Measurements from ENCODE around the gene RARG.

RARG gene

GRCh38 chr12:53244337-53244736 lies 12.3 kb upstream of the RARG start:
- no peak for DNase-seq (ENCODE audit: low read depth)

GRCh38 chr12:53241623-53242412 lies 9.8 kb upstream of the RARG start:
- no peak for DNase-seq (ENCODE audit: low read depth)

GRCh38 chr12:53239643-53240258 lies 7.7 kb upstream of the RARG start:
- no peak for DNase-seq (ENCODE audit: low read depth)

DNA sequence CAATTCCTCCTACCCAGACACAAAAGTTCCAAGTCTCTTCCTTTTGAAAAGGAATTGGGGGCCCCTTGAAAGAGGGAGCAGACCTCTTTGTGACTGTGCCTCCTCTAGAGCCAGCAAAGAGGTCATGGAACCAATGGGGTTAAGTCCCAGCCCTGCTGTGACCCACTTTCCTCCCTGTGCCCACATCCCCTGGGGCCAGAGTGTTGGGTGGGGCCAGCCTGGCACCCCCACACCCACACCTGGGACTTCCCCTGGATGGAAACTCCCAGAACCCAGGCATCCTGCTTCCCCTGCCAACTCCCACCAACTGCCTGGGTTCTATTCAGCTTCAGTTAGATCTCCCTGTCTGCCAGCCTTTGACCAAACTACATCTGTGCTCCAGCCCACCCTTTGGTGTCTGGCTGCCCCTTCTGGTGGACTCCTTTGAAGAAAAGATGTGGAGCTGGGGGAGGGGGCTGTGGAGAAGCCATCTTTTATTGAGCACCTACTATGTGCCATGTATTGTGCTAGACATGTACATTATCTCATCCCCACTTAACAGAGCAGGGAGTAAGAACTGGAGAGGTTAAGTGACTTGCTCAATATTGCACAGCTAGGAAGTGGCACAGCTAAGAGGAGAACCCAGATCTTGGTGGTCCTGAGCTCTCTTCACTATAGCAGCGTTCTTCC lies 4.6 kb upstream of the RARG start:
- DNase-seq (ENCODE audit: low read depth): no peak

- no peak for DNase-seq (ENCODE audit: low read depth)
Observed at GRCh38 chr12:53235742-53236442, 3.9 kb upstream of the RARG start.

DNA sequence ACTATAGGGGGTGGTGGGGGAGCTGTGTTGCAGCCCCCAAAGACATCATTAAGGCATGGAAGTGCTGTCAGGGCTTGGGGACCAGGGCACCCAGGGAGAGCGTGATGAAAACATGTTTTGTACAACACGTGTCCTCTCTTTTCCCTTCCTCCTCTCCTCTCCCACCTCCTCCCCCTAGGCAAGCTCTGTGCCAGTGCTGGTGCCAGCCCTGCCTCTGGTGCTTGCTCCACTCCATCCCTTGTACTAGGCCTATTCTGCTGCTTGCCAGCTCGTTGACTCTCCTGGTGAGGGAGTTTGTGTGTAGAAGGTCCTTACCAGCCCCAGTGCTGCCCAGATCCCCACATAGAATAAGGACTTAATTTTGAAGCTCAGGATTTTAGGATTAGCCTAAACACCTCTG lies 3.2 kb upstream of the RARG start:
- no peak for DNase-seq (ENCODE audit: low read depth)

- no peak for DNase-seq (ENCODE audit: low read depth)
Observed at GRCh38 chr12:53234271-53234914, 2.4 kb upstream of the RARG start.

- no peak for DNase-seq (ENCODE audit: low read depth)
Observed at GRCh38 chr12:53233671-53234121, 1.7 kb upstream of the RARG start.

GRCh38 chr12:53232646-53233461 lies 845 bp upstream of the RARG start:
- DNase-seq (ENCODE audit: low read depth): no peak

- no peak for DNase-seq (ENCODE audit: low read depth)
Observed at GRCh38 chr12:53231671-53231920, 413 bp downstream of the RARG start.

- DNase-seq (ENCODE audit: low read depth): no peak
Observed at GRCh38 chr12:53230108-53230845, 1.7 kb downstream of the RARG start.

DNA sequence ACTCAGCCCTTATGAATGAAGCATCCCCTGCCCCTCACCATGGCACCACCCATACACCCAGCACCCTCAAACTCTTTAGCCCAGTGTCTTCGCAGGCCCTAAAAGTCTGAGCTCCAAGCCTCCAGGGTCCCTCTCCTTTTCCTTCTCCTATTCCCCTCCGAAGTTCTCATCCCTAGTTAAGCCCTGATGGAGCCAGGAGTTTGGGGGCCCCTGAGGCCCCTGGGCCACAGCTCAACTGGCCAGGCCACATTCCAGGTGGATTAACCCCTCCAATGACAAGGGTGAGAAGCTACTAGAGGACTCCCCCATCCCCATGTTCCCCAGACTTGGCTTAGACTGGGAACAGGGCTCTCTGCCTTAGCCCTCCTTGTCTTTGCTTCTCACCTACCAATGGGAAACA lies 2.6 kb downstream of the RARG start:
- no peak for DNase-seq (ENCODE audit: low read depth)

DNA sequence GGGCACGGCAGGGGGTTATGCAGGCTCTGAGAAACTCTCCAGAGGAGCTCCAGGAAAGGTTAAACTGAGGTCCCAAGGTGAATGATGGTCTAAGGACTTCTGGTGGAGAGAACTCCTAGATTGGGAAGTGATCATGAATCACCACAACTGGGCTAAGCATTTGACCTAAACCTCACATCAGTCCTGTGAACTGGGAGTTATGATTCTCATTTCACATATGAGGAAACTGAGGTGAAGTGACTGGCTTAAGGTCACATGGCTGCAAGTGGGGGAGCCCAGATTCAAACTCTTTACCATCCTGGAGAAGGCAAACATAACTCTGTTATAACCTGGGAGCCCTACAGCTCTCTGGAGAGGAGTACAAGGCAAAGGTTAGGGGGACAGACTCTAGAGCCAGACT lies 4.2 kb downstream of the RARG start:
- DNase-seq (ENCODE audit: low read depth): no peak

DNA sequence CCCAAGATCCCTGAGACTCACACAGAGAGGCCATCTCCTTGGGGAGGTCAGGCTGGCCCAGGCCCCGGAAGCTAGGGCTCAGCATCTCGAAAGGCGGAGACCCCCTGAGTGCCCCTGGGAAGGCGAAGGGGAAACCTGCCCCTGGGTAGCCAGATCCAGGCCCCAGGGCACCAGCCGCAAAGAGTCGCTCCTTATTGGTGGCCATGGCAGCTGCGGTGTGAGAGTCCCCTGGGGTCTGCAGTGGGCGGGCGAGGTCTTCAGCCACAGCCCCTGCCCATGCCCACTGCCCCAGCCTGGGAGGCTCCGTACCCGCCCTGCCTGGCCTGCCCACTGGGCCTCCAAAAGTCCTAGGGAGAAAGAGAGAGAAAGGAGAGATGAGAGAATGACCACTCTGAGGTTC lies 4.7 kb downstream of the RARG start:
- DNase-seq (ENCODE audit: low read depth): no peak

GRCh38 chr12:53226815-53227214 lies 5.2 kb downstream of the RARG start:
- DNase-seq (ENCODE audit: low read depth): no peak

DNA sequence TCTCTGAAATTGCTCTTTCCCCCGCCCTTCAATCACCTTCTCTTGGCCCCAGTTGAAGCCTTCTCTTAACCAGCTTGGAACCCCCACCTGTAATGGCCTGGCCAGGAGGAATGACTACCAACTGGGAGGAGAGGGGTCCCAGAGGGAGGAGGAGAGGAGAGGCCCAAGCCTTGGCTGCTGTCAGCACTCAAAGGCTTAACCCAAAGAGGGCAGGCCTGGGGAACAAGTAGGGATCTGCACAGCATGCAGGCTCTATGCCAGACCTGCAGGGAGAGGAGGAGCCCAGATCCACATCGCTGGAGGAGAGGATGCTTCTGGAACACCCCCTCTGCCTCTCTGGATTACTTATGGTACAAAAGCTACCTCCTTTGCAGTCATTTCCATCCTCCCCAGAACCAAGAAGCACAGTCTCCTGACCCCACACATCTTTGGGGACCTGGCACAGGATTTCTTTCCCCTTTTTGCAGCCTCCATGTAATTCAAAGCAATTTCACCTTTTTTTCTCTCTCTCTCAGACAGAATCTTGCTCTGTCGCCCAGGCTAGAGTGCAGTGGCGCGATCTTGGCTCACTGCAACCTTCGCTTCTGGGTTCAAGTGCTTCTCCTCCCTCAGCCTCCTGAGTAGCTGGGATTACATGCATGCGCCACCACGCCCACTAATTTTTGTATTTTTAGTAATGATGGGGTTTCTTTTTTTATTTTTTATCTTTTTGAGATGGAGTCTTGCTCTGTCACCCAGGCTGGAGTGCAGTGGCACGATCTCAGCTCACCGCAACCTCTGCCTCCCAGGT lies 6.2 kb downstream of the RARG start:
- no peak for DNase-seq (ENCODE audit: low read depth)

DNA sequence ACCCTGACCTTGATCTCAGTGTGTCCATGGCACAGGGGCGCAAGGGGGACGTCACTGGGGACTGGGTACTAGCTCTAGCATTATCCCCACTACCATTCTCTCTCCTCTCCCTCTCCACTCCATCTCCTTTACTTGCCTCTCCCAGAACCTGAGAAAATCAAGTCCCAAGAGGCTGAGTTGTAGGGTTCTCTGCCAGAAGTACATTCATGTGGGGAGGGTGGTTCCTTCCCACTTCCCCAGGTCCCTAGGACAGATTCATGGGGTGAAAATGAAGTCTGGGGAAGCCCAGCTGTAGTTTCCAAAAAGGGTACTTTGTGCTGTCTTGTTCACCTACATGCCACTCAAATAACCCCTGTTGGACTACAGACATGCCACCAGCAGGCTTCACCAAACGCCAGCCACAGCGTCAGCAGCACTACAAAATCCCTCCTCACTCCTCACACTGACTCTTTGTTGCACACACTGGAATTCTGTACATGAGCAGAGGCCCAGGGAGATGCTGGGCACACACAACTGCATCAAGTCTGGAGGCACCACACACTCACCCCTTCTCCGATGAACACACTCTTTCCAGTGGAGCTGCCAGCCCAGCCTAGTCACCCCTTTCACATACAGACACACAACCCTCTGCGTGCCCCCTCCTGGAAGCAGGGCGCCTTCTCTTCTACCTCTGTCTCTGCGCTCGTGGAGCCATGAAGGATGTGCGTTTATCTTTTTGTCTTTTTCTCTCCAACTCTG lies 6.9 kb downstream of the RARG start:
- no peak for DNase-seq (ENCODE audit: low read depth)

GRCh38 chr12:53224061-53224896 lies 7.7 kb downstream of the RARG start:
- DNase-seq (ENCODE audit: low read depth): no peak
